GF-D8 (cell line): ENCODE results near the gene CSNK1D.

Source experiments
- DNase-seq: peaks from one replicate; lab custom pipeline; 2025; lab: John Stamatoyannopoulos, UW

The CSNK1D gene

DNA sequence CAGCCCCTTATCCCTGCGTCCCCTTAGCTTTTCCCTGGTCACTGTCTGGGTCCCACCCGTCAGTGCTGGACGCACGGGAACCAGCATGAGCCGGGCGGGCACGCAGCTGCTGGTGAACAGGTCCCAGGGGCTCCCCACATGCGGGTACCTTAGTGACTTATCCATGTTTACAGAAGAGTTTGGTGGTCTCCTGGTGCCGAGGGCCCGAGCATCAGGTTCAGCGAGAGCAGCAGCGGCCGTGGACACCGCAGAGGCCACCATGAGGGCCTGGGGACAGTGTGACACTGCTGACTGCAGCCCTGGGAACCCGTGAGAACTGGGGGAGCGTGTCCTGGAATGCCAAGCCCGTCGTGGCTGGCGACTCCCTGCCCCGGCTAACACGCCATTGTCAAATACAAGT, 37.4 kb upstream of the CSNK1D start:
- no peak for DNase-seq

DNA sequence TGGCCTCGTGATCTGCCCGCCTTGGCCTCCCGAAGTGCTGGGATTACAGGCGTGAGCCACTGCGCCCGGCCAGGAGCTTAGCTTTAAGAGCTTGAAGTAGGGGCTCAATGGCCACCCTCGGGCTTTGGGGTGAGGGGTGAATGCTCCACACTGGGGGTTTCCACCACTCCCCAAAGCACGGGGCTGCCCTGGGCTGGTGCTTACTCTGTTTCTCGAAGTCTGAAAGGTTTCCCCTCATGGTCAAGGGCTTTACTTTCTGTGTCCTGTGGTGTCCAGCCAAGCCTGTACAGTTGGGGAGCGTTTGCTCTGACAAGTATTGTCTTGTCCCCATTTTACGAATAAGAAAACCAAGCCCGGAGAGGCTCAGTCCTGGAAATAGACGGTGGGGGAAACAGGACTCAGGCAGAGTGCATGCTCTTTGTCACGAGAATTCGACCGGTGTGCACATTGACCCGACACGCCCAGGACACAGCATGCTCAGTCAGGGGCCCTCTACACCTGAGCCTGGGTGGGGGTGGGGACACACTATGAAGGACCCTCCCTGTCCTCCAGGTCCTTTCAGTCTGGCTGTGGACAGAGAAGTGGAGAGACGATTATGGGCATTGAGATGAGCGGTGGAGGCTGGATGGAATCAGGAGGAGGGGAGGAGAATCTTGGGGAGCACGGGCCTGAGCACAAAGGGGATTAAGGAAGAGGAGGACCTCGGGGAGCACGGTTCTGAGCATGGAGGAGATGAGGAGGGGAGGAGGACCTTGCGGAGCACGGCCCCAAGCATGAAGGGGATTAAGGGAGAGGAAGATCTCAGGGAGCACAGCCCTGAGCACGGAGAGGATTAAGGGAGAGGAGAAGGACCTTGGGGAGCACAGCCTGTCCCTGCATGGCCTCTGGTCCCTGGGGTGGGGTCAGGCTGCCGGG, 36.4 kb upstream of the CSNK1D start:
- no peak for DNase-seq

- DNase-seq: no peak
These were observed 32.3 kb upstream of the CSNK1D start for GRCh38 chr17:82305727-82306300.

GRCh38 chr17:82304826-82305726, 31.6 kb upstream of the CSNK1D start:
- DNase-seq: no peak

DNA sequence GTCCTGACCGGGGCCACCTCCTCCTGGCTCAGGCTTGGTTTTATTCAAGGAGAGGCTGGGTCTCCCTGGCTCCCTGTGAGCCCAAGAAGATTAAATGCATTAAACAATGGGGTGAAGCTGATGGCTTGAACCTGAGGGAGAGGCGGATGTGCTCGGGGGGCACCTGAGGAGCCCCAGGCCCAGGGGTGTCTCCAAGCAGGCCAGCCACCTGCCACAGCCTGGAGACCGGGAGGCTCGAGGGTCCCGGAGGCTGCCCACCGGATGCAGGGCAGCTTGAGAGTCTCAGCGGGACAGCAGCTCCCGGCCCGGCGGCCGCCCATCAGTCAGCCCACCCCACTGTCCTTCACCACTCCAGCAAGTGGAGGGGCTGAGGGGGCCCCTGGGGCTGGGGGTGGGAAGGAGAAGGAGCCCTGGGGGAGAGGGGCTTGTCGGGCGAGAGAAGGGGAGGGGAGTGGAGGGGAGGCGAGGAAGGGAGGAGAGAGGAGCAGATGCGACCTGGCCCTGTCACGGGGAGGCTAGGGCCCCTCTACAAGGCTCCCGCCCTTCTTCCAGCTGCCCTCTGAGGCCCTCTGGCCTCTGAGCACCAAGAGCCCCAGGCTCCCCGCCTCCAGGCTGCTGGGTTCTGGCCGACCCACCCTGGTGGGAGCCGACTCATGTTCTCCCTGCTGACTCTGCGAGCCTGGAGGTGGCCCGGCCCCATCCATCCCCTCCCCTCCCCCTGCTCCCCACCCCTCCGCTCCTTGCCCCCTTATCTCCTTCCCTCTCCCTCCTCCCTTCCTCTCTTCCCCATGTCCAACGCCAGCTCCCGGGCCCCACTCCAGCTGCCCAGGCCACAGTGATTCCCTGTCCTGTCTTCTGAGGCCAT, 30.7 kb upstream of the CSNK1D start:
- DNase-seq: no peak

DNA sequence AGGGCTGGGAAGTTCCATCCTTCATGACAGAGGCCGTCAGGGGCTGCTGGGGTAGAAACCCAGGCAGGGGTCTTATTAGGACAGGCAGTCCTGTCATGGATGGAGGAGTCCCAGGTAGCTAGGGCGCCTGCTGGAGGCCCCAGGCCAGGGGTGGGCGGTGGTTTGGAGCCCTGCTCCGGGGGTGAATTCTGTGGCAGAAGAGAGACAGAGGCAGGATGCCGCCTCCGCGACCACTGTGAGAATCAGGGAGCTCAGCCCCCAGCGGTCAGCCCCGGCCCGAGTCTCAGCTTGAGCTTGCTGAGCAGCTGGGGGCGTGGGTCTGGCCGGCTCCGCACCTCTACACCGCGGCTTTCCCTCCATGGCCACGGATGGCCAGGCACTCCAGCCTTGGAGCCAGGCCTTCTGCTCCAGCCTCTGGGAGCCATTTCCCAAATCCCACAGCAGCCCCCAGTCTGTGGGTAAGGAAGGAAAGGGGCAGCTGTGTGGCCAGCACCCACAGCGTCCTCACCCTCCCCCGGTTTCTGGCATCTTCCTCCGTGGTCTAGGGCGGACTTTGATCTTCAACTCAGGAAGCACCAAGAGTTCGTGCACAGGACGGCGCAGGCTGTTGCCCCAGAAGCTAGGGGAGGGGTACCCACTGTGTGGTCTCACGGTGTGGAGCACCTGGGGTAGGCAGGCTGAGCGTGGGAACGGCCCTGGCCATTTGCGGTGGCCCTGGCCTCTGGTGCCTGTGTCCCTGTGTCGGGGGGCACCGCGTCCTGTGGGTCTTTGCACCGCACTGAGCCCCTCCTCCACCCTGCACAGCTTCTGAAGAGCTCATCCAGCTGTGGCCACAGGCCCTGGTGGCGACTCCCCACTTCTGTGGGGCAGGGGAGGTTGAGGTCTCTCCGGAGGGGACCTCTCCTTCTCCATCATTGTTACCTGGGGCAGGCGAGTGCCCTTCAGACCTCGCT, 29.8 kb upstream of the CSNK1D start:
- no peak for DNase-seq

- no peak for DNase-seq
These were observed 29.1 kb upstream of the CSNK1D start for GRCh38 chr17:82302568-82302963.

DNA sequence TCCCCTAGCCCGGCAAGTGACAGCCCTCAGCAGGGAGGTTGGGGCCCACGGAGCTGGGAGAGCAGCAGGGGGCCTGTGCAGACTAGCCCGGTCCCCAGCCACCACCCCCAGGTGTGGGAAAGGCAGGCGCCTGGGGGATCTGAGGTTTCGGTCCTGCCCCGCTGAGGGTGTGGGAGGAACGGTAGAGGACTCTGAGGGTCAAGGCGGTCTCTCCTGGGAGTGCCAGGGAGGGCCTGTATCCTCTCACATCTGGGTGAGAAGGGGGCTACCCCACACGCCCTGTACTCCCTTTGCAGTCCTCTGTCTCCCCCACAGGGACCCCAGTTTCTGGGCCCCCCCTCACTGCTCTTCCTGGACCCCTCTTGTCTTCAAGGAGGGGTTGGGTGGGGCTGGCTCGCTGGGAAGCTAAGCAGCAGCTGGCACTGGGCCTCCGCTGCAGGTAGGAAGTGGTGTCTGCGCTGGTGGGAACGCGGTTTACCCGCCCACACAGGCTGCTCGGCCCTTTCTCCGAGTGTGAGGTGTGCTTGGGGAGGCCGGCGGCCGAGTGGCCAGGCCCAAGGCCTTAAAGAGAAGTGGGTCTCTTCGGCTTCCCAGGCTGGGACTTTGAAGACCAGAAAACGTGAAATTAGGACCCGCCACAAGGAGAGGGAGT, 28.5 kb upstream of the CSNK1D start:
- no peak for DNase-seq

- no peak for DNase-seq
These were observed 27.9 kb upstream of the CSNK1D start for GRCh38 chr17:82301300-82301915.

DNA sequence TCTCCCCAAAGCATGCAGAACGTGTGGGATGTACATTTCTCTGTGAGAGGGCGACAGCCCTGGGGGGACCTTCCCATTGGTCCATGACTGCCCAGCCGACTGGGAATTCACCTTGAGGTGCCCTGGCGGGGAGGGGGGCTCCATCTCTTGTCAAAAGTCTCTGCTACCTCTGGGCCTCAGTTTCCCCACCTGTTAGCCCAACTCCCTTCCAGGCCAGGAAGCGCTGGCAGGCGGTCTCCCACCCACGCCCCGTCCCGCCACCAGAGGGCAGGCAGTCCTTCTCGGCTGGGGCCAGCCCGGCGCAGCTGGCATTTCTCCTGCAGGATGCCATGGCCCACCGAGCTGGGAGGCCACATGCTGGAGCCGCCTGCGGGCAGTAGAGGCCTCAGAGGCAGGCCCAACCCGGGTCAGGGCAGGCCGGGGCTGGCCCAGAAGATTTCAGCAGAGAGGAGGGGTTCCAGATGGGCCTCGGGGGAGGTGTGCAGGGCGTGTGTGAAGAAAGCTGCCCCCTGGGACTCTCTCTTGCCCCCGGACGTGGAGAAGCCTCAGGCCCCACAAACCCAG, 27.3 kb upstream of the CSNK1D start:
- no peak for DNase-seq

DNA sequence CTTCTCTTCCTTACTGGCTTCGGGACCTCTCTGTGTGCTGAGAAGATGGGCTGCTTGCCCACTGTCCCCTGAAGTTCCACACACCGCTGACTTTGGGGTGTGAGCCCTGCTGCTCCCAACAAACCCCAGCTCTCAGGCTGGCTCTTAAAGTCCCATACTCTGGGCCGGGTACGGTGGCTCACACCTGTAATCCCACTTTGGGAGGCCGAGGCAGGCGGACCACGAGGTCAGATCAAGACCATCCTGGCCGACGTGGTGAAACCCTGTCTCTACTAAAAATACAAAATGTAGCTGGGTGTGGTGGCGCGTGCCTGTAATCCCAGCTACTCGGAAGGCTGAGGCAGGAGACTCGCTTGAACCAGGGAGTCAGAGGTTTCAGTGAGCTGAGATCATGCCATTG, 26.7 kb upstream of the CSNK1D start:
- no peak for DNase-seq

DNA sequence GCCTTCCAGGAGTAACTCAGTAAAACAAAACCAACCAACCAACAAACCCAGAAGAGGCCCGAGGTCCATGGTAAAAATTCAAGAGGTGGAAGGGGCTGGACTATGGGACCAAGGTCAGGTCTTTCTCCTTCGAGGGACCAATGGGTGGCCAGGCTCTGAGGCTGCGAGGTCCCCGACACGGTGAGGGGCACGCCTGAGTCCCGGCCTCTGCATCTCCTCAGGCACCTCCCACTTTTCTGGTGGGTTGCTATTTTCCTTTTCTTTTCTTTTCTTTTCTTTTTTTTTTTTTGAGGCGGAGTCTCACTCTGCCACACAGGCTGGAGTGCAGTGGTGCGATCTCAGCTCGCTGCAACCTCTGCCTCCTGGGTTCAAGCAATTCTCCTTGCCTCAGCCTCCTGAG, 26.0 kb upstream of the CSNK1D start:
- no peak for DNase-seq

DNA sequence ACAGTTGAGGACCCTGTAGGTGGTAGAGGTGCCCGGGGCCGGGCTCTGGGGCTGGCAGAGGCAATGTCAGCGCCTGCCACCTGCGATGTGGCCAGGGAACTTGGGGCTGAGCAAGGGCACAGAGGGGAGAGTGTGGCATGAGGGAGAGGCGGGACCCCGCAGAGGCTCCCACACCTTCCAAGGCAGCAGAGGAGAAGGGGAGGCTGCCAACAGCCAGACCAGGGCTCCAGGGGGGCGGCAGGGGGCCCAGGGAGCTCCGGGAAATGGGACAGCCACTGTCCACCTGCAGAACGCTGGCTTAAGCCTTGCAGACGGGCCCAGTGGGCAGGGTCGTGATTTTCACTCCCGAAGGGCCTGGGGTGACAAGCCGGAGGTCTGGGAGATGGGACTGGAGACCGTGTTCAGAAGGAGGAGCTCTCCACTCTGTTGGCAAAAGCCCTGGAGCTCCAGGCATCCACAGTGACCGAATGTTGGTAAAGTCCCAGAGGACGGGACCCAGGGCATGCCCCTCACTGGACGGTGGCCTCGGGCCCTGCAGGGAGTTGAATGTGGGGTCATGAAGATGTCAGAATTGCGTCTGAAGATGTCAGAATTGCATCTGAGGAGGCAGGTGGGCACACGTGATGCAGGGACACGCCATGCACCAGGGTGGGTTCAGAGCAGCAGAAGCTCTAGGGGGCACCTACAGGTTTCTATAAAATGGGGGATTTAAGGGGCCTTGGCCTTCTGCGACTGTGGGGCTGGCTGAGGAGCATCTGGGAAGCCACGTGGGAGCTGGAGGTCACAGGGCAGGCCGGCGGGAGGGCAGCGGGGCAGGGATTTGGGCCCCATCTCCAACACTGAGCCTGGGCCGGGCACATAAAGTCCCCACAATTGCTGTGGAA, 25.3 kb upstream of the CSNK1D start:
- DNase-seq: no peak

DNA sequence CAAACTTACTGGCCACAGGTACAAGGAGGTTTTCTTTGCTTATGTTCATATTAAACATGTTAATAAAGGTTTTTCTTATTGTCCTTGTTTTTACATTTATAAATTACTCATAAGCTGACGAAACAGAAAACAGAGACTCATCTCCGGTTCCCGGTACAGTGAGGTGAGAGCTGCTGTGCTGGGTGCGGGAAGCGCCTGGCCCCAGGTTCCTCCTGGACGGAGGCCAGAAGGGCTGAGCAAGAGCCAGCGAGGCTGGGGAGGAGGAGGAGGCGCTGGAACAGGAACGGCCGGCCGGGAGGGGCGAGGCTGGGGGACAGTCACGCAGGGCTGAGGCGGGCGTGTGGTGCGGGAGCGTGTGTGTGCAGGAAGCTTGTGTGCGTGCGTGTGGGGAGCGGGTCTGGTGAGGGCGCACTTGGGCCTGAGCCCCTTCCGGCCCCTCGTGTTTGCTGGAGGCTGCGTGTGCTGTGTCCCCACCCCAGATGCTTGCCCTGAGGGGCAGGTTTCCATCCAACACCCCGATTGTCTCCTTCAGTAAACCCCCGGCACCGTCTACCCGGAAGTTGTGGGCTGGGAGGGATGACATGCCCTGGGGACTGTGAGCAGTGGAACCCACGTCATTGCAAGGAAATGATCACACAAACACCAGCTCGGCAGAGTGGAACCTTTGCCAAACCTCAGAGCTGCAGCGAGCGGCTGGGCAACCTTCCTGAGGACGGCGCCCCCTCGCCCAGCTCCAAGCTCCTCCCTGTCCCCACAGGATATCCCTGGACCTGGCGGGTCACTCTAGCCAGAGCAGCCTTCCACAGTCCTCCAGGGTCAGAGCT, 24.4 kb upstream of the CSNK1D start:
- peak; percentile 87 for DNase-seq

DNA sequence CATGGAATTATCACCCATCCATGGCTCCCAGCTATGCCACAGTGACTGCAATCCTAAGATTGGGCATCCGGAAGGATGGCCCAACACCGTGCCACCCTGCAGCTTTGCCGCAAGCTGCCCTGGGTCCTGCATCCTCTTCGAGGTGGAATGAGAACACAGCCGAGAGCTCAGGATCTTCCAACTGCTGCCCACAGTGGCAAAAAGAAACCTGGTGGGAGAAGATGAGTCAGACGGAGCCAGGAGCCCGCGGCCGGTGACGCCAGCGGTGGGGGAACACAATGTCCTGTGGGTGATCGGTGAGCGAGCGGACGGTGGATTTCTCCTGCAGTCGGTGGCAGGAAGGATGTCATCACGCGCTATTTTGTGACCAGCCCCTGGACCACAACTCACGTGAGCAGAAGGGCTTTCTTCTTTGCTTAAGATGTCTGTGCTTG, 23.8 kb upstream of the CSNK1D start:
- peak; percentile 54 for DNase-seq

GRCh38 chr17:82296511-82297279, 23.2 kb upstream of the CSNK1D start:
- no peak for DNase-seq

GRCh38 chr17:82295472-82295814, 21.9 kb upstream of the CSNK1D start:
- no peak for DNase-seq
